NCI-H774 (cell line): ENCODE measurements around the gene POMC.
"Not testable (repeated sequence)": the region's sequence is repeated elsewhere in the genome, so short reads cannot be mapped to it uniquely, and the experiment has no call there.

Source experiments
- DNase-seq: peaks from one replicate; lab custom pipeline; 2025; lab: John Stamatoyannopoulos, UW

Gene POMC

DNA sequence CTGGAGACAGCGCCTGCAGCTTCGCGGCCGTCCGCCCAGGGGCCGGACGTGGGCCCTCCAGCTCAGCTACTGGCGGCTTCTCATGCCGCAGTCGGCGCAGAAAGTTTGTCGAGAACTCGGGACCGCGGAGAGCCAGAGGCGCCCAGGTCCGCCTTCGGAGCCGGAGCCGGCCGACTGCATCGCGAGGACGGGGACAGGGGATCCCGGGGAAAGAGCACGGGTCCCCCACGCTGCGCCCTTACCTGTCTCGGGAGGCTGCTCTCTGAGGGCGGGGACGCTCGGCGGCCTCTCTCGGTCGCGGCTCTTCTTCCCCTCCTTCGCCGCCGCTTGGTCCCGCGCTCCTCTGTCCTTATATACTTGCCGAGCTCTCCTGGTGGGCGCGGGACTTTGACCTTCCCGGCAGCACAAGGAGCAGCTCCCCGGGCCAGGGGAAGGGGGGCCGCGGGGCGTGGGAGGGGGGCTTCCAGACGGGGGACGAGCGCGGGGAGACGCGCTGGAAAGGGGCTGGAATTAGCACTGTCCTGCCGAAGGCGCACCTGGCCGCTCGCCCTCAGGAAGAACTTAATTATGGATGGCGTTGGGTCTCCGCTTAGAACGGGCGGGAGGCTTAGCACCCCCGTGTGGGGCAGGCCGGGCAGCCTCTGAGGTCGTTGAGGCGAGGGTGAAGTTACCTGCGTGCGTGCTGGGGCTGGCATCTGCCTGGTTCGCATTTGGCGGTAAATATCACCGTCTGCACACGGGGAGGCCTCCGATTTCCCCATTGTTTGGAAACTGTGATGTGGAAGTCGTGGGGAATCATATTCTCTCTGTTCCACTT lies at the start of gene POMC:
Gene POMC, minus strand, starts transcription at position 325 of the 817 bp plus-strand sequence. CDS start 3,808 bp downstream, outside the sequence.
- no peak for DNase-seq

- DNase-seq, result no peak
Measured at GRCh38 chr2:25218100-25218499, 49.7 kb upstream of the POMC start.

DNA sequence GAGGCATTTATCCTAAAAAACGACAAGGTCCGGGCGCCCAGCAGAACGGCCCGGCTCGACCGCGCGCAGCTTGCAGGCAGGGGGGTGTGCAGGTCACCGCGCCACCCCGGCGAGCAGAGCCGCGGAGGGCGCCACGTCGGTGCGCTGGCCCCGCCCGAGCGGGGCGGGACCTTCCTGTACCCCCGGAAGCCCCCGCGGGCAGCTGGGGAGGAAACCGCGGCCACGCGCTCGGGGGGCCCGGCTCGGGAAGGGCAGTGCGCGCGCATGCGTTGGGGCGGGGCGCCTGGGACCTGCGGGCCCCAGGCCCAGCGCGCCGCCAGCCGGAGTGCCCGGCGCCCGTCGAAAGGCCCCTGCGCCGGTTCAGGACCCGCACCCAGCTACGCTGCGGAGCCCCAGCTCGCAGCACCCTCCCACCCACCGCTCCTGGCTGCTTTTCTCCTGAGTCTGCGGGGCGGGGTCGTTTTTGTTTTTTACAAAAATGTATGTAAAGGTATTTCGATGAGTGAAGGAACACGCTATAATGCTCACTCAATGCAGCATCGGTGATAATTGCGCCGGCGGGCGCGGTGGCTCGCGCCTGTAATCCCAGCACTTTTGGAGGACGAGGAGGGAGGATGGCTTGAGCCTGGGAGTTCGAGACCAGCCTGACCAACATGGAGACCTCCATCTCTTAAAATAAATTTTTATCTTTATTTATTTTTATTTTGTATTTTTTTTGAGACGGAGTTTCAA lies 47.7 kb upstream of the POMC start:
- peak; percentile 66 for DNase-seq

DNA sequence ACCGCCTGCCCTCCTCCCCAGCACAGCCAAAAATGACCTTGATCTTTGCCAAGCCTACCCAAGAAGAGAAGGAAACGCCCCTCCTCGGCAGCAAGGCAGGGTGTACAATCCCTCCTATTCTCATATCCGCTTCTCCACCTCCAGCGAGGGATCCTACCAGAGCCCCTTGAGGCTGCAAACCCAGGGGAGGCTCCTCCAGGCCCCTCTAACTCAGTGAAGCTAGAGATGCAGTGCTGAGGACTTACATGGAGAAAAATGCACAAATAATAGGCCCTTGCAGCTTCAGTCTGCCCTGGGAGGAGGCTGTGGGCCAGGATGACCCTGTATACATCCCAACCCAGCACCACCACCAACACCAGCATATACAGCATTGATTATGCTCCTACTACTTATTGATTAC lies 46.9 kb upstream of the POMC start:
- DNase-seq, result no peak

GRCh38 chr2:25213229-25213628 lies 44.8 kb upstream of the POMC start:
- DNase-seq, result no peak

DNA sequence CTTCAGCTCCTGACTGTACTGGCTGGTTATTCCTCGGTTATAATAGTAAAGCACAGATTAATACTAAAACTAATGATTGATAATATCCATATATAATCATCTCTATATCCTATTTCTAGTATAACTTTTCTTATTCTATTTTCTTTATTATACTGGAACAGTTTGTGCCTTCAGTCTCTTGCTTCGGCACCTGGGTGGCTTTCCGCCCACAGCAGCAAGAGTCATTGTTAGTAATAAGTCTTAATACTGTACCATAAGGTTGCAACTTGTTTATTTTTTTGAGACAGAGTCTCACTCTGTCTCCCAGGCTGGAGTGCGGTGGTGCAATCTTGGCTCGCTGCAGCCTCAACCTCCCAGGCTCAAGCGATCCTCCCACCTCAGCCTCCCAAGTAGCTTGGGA lies 42.5 kb upstream of the POMC start:
- not testable (repeated sequence) for DNase-seq

DNA sequence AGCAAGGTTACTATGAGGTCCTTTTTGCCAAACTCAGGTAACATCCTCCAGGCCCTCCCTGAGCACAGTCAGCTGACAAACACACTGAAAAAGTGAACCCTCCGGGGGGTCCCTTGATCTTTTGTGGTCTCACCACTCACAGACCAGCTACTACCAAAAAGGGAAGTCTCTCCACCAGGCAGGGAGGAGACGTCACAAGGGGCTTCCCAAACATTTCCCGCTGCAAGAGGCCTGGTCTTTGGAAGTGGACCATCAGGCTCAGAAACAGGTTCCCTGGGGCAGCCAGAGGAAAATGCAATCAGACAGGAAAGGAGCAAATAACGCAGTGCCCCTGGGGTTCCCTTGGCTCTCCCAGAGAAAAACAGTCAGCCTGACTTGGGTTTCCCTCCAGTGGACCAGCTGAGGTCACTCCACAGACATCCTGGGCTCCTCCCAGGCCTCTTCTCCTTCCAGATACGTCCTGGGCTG lies 38.7 kb upstream of the POMC start:
- DNase-seq, result no peak

DNA sequence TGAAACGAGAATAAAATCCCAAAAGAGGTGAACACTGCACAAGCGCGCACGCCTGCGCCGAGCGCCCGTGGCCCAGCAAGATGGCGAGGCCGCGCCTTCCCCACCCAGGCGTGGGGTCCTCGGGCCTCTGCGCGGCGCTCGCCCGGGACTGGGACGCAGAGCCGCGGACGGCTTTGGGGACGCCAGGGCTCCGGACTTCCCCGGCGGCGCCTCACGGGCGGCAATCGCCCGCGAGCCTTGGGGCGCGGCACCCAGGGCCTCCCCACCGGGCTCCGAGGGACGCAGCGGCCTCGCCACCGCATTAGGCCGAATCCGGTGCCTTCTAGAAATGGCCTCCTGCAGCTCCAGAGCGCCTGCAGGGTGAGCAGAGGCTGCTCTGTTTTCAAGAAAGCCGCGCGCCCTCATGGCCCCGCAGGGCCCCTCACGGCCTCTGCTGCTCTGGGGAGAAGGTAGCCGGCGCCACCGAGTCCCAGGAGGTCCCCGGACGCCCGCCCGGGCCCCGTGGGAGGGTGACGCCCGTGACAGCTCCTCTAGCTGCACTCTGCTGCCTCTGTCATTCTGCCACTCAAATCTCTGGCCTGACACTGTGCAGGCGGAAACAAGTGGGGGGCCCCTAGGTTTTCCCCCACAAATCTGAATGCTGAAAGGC lies 35.9 kb upstream of the POMC start:
- DNase-seq, result no peak

DNA sequence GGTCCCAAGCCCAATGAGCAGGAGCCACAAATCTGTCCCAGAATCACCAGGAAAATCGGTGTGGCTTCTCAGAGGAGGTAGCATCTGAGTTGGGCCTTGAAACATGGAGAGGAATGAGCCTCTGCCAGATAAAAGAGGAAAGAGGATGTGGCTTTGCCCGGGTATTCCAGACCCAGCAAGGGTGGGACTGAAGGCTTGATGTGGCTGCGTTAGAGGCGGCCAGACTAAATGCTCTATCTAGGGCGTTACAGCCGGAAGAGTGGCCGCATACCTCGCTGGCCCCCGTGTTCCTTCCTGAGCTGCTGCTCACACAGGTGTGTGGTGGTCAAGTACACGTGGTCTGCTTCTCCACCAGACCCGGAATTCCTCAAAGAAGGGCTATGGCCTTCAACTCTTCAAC lies 33.9 kb upstream of the POMC start:
- DNase-seq, result no peak

DNA sequence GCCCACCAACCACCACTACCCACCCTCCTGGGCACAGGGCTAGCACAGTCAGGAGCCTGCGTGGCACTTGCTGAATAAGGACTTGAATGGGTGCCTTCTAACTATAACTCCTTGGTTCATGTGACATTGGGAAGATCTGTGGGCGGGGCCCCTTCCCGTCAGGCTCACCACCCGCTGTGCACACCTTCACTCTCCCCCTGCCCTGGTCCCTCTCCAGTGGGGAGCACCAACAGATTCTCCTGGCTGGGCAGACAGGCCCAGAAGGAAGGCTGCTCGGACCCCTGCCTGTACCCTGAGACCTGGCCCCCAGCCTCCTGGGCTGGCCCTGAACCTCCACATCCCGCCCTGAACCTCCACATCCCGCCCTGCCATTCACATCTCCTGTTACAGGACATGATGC lies 33.4 kb upstream of the POMC start:
- no peak for DNase-seq

DNA sequence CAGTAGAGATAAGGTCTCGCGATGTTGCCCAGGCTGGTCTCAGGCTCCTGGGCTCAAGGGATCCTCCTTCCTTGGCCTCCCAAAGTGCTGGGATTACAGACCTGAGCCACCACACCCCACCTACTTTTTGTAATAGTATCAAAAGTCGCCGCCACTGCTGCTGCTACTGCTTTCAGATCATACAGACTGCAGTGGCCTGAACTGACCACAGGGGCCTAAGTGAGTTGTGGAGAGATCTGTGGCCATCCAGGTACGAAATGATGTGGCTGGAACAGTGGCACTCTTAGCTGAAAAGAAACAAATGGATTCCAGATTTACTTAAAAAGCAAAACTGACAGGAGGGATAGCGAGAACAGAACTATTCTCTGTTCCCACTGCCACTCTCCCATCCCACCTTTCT lies 32.9 kb upstream of the POMC start:
- DNase-seq, result no peak

- no peak for DNase-seq
Measured at GRCh38 chr2:25198576-25198975, 30.2 kb upstream of the POMC start.

GRCh38 chr2:25198209-25198525 lies 29.8 kb upstream of the POMC start:
- no peak for DNase-seq

- no peak for DNase-seq
Measured at GRCh38 chr2:25197336-25198208, 29.2 kb upstream of the POMC start.

- no peak for DNase-seq
Measured at GRCh38 chr2:25194576-25195122, 26.3 kb upstream of the POMC start.

DNA sequence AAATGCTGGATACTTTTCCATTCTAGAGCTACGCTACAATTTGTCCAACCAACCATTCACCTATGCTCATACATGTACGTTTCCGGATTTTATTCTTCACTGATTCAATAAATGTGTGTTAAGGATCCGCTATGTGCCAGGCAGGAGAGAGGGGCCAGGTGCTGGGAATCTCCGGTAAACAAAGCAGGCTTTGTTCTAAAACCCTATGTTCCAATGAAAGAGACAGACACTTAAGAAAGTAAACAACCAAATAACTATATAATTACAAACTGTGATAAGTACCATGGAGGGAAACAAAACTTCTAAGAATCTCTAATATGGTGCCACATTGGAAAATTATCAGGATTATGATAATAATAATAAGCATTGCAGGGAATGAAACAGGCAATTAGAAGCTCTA lies 22.2 kb upstream of the POMC start:
- peak; percentile 48 for DNase-seq

DNA sequence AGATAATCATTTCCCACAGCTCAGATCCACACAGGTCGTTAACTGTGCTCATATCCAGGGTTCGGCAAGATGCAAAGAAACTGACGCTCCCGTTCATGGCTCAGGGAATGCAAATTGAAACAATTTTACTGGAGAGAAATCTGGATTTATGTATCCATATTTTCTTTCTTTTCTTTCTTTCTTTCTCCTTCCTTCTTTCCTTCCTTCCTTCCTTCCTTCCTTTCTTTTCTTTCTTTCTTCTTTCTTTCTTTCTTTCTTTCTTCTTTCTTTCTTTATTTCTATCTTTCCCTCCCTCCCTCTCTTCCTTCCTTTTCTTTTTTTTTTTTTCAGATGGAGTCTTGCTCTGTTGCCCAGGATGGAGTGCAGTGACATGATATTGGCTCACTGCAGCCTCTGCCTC lies 20.0 kb upstream of the POMC start:
- DNase-seq, result no peak

DNA sequence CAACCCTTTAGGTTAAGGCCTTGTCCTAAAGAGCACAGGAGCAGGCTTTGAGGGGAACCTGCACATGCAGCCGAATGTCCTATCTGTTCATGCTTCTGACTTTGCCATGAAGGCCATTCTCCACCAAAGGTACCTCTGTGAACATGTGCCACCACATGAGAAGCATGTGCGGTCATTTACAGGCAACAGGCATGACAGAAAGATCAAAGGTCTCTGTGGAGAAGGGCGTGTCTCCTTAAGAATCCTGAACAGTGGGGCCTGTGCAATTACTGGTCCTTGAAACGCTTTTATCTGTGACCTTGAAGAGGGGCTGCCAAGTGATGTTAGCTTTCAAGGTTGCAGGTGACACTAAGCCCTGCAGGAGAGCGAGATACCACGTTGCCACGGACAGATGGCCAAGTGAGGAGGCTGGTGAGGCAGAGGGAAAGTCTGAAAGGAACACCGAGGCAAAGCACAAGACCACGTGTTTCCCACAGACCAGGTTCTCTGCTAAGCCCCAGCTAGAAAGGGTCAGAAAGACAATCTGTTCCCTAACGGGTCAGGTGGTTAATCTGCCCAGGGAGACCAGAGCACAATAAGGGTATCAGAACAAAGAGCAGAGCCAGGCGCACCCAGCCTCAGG lies 19.5 kb upstream of the POMC start:
- DNase-seq, result no peak

DNA sequence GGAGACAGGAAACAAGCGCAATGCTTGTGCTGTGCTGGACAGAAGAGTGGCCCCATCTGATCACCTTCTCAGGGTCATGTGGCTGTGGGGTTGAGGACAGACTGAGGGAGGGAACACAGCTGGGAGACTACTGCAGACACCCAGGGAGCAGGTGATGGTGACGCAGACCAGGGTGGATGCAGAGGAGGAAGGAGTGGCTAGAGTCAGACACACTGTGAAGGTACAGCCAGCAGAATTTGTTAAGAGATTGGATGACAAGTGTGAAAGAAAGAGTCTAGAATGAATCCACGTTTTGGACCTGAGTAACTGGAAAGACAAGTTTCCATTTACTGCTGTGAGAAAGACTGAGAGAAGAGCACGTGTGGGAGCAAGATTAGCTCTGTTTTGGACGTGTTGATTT lies 15.9 kb upstream of the POMC start:
- no peak for DNase-seq

DNA sequence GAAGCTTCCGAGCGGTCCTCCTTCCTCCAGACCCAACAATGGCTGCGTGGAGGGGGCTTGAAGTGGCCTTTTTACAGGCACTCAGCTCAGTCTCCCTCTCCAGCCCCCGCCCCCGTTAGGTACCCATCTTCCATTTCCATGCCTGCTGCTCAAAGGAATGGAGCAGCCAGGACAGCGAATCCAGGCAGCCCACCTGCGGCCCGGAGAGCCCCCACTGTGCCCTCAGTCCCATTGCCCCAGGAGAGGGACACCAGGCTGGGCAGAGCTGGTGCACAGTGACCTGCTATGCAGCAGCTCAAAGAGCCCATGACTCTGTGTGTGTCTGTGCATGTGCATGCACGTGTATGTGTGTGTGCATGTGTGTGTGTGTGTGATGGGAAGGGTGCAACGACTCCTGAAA lies 10.6 kb upstream of the POMC start:
- DNase-seq, result no peak

DNA sequence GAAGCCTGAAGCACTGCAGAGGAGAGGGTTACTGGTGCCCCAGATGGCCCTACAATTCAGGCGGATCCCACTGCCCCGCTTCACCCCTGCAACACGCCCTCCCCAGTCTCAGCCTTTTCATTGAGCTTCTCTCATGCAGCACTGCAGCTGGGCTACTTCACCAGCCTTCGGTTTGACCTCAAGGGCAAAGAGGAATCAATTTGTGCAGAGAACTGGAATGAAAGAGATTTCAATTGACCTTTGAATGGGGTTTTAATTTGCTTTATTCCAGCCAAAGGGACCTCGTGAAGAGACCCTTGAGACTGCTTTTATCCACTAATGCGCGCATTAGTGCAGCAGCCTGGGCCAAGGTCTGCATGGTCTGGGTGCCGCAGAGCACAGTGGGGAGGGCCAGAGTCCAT lies 8.8 kb upstream of the POMC start:
- DNase-seq, result no peak
